ENCODE data around the gene ITK.
"Not testable (repeated sequence)": the region's sequence is repeated elsewhere in the genome, so short reads cannot be mapped to it uniquely, and the experiment has no call there.

ITK gene

DNA sequence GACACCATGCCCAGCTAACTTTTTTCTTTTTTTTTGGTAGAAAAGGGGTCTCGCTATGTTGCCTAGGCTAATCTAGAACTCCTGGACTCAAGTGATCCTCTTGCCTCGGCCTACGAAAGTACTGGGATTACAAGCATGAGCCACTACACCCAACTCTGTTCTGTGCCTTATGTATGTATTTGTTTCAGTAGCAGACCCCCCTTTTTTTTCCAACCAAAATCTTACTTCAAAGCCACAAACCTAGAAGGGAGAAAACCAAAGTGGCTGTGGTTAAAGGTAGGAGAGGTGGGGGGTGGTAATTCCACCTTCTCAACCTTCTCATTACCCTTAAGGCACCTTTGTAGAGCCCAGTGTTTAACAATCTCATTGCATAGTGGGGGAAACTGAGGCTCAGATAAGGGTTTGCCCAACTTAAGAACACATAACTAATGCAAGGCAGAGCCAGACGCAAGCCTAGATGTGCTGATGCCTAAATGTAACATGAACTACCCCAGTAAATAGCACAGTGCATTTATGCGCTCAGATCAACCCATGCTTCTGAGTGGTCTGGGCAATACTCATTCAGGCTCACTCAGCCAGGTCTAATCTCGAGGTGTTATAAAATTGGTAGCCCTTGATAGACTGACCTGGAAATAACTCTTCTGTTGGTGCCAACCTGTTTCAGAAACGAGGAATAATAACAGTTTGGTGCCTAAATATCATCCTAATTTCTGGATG is 33.0 kb downstream of the ITK start:
- no peak for DNase-seq

DNA sequence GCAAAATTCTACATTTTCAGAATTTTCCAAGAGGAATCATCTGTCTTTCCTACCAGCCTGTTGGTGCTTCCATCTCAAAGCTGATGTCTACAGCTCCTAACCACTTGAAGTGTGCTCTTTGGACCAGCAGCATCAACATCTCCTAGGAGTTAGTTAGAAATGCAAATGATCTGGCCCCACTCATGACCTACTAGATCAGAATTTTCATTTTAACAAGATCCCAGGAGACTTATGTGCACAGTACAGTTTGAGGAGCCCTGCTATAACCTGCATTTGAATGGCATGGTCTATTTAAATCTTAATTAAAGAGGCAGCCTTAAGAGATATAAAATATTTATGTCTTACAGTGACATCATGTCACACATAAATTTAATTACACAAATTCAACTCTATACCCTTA is 33.8 kb downstream of the ITK start:
- DNase-seq = no peak

DNA sequence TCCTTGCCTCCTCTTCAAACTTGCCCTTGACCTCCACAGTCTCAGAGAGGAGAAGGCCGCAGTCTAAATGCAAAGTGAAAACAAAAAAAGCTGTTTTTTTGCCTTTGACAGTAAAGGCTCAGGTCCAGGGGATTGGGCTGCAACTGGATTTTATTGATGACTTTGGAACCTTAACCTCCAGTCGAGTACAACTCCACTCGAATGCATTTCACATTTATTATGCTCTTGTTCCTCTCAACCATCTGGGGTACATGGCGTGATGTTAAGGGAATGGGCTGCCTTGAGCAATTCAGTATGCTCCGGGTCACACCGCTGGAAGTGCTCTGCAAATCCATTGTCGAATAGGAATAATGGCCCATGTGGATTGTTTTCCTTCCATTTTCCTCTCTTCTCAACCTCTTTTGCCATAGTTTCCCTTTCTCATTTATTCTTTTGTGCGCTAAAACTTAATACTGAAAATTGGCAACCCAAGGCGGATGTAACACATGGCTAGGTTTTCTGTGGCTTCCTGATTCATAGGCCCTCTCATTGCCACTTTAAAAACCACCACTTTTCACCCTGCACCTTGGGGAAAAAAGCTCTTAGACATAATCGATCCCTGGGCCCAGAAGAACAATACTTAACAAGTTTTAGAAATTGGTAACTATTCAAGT is 34.3 kb downstream of the ITK start:
- no peak for DNase-seq

DNA sequence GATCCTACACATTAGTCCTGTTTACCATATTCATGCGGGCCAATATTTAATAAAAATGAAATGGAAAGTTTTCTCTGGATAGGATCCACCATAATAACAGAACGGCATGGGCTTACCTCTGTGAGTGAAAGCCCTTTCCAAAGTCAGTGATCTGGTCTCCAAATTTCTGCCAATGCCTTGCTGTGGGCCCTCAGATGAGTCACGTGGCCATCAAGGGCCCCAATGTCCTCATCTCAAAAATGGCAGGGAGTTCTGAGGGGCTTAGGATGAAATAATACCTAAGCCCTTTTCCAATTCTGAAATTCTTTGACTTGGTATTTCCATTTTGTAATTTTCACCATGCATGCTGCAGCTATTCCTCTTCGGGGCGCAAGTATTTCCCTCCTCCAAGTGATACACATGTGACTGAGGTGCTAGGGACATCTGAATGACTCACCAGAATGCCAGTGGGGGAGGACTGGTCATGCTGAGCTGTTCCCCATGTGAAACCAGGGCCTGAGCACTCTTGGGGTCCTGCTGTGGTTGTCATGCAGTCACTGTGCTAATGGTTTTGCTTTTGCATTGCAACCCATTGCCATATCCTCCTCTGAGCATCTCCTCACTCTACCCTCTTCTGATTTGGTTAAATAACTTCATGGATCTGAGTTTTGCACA is 35.0 kb downstream of the ITK start:
- peak in 1 of 2 experiments; percentile 62 for DNase-seq

DNA sequence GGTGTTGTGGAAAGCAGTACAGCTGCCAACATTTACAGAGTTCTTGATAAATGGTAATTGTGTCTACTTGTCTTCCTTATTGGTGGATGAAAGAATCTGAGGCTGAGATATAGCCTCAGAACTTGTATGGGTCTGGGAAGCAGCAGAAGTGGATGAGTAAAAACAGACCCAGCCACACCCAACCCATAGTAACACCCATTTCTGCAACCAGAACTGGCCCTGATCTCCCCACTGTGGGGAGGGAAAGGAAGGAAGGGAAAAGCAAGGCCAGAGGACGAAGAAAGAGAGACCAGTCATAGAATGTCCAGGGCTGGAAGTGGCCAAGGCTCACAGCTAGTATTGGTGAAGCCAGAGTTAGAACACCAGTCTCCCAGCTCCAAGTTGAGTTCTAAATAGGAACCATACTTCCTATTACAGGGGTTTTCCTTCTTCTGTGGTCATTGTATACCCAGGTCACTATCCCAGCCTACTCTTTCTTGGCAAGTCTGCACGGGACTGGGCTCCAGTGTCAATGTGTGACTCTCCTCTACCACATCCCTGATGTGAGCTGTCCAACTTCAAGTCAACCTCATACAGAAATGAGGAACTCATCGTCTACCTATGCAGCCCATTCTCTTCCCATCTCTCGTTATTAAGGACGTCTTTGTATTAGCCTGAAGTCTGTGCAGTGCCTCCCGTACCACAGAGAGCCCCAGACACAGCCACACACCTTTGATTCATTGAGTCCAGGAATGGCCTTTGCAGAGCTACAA is 35.9 kb downstream of the ITK start:
- no peak for DNase-seq

DNA sequence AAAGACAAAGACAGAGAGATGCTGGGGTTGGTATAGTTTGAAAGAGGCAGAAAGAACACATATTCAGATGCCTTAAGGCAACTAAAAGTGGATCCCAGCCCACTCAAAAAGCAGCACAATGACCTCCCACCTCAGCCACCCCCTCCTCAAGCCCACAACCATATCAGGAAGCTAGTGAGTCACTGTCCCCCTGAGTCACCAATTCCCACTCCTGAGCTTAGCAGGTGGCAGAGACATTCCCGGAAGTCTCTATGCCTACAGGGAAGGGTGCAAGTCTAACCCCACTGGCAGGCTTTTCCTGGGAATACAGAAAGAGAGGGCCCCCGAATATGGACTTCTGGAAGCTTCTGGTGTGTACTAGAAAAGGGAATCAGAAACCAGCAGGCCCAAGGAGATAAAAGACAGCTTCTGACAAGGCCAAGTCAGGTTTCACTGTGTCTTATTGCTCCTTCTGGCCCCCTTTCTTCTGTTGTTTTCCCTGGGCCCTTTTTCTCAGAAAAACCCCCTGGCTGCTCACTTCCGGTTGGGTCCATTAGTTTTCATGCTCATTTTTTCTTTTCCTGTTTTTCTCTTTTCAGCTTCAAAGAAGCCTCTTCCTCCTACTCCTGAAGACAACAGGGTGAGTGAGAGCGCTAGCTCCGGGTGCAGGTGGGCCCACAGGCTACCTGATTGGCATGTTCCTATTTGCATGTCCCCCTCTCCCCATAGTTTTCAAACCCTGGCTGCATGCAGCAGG is 36.8 kb downstream of the ITK start:
- DNase-seq = peak; percentile 70 to 72

DNA sequence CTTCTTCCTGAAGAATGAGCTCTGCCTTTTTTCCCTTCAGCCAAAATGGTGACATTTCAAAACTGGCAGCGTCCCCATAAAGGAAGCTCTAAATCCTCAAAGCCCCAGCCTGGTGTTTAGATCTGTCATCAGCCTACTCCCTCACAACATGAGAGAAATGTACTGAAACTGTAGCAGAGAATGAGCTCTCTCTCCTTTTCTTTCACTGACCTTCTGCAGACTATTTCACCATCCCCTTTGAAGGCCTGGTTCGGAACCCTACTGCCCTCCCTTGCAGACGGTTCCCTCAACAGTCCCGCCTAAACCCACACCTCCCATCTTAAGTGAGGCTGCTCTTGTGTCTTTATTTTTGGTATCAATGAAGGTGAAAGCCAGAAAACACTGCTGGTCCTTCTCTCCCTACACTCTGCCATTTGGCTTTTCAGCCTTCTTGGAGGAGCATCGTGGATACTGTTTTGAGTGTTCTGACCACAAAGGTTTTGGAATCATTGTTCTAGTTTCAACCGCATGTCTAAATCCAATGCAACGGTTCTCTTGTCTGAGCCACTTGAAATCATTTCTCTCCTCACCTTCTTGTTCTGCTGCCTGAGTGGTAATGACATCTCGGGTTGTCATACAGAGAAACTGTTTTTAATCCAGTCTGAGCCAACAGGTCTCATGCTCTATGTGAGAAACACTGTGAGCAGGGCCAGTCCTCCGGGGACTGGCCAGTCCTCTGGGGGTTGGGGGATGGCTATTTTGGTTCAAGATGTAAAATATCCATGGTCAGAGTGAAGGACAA is 39.0 kb downstream of the ITK start:
- peak; percentile 75 to 77 for DNase-seq

DNA sequence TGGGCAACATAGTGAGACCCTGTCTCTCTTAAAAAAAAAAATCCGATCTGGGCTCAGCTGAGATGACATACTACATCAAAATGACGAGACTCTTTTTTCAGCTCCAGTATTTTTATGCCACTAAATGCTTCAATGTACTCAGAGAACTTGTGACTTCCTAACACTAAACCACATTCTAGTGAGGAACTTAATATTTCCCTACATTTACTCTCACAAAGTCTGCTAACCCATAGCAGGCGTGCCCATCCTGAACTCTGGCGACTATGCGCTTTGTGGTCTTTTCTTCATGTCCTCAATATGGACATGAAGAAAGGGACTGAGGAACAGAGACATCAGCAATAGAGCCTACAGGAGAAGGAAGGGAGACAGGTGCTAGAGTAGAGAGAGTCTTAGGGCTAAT is 41.3 kb downstream of the ITK start:
- no peak for DNase-seq

DNA sequence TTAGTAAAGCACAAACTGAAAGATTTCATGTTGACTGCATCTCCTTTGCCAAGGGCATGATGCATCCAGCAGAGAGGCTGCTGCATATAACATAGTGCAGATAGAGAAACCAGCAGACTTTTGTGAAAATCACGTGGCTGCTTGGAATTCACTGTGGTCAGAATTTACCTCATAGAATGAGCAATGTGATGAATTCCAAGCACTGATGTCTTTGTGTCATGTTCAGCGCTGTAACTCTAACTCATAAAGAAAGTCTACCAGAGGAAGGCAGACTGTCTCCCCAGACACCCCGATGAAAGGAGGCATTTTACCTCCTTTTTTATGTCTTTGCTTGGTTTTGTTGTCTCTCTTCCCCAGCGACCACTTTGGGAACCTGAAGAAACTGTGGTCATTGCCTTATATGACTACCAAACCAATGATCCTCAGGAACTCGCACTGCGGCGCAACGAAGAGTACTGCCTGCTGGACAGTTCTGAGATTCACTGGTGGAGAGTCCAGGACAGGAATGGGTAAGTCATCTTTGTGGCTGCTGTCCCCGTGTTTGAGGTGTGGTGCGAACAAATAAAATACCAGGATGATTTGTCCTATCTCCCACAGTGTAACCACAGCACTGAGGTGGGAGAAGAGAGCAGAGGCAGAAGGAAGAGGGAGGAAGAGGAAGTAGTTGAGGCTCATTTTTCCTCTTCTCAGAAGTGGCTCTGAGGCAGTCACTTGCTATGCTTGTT is 42.0 kb downstream of the ITK start:
- DNase-seq = peak; percentile 82 to 84

DNA sequence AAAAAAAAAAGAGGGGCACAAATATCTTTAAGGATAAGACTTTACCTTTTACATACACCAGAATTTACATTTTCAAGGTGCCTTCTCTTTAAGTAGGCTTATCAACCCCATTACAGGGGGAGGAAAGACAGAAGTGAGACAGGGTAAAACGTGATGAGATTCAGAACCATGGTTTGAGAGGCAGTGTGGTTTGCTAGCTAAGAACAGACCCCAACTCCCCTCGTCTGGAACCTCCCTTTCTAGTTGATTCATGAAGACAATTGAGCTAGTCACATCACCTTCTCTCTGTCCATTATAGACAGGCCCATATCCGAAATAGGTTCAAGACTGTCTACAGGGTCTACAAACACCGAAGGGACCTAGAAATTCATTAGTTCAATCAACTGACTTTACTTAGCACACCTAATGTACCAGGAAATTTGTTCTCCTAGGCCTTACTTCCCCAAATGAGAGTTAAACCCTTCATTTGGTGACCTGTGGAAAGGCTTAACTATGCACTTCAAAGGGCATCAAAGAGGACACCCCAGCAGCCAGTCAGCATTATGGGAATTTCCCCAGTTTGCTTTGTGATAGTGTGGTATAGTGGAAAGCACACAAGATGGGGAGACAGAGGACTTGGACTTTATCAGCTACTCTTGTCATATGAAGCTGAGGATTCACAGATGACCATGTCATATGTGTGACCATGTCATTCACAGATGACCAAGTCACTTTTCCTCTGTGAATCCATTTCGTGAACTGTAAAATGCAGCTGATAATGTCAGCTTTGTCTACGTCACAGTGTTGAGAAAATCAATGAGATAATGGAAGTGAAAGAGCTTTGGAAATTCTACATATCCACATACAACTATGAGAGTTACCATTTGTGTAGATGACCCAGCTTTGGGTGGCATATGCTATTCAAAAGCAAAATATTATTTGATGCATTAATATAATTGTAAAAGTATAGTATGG is 45.1 kb downstream of the ITK start:
- no peak for DNase-seq

DNA sequence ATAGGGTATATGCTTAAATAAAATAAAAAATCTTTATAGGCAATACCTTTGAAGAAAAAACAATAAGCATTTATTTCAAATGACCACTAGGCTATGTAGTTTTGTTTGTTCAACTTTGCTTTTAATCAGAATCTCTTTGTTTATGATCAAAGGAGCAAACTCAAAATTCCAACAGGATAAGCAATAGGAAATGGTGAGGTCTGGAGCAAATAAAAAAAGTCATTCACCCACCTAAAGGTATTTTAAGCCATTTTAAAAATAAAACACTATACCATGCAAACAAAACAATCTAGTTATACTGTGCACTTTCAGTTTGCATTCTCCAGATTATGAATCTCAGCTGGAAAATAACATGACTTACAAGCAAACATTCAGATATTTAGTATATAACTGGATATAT is 50.0 kb downstream of the ITK start:
- DNase-seq = no peak

DNA sequence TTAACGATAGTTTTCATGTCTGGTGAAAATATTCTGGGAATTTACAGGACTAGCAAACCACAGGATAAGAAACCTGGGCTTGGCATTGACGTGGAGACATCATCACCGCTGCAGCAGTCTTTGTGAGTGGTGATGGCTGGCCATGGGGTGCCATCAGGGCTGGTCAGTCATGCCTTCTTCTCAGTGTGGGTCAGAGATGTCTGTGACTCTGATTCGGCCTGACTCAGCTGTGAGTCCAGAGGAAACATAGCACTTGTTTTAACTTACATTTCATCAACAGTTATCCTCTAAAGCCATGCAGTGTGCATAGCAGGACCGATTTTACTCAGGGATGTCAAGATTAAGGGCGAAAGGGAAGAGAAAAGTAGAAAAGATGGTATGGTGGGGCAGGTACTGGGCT is 52.1 kb downstream of the ITK start:
- DNase-seq = no peak

DNA sequence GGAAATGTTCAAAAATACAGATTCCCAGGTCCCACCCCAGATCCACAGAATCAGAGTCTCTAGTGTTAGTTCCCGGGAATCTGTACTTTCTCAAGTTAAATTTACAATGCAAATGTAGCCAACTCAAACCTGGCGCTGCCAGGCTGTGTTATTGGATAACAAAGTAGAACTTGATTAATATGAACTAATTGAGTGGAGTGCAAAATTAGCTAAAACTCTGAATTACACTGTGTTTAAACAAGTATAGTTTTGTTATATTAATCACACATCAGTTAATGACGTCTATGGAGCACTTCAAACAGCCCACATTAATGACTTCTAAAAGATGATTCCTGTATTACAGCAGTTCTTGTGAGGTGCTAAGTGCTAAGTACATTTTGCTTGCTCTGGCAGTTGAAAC is 52.9 kb downstream of the ITK start:
- no peak for DNase-seq

DNA sequence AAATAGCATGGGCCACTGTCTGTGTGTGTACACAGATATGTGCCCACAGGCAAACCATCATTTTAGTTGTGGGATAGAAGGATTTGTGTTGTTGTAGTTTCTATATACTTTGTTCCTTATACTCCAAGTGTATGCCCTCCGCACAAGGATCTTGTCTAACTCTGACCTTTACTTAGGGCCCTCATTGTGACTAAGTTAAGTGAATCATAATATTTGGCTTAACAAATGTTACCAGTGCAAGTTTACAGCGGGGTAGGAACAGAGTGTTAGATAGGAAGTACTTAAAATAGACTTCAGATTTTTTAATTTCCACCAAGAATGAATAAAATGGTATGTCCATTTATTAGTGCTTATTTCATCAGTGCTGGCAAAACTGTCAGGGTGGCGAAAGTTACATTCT is 55.8 kb downstream of the ITK start:
- no peak for DNase-seq

DNA sequence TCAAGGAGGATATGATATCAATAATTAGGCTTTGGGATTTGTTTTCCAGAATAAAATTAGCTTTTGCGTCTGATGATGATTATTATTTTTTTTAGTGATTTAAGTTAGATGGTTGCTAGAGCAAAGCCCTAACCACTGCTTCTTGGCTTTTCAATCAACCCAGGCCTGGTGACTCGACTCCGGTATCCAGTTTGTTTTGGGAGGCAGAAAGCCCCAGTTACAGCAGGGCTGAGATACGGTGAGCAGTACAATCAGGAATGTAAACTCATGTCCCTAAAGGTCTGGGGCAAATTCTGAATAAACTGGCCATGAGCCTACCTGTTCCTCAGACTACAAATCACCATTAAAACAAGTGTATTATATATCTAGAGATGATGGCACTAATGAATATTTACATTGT is 60.8 kb downstream of the ITK start:
- no peak for DNase-seq

DNA sequence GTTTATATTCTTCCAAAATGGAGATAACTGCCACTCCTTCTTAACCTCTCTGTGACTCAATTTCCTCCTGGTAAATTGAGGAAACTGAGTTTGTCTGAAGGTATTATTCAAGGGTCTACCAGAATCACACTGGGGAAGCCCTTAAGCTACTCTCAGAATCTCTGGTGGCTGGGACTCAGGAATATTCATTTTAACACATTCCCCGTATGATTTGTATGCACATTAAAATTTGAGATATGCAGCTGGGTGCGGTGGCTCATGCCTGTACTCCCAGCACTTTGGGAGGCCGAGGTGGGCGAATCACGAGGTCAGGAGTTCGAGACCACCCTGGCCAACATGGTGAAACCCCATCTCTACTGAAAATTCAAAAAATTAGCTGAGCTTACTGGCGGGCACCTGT is 64.1 kb downstream of the ITK start:
- not testable (repeated sequence) for DNase-seq

DNA sequence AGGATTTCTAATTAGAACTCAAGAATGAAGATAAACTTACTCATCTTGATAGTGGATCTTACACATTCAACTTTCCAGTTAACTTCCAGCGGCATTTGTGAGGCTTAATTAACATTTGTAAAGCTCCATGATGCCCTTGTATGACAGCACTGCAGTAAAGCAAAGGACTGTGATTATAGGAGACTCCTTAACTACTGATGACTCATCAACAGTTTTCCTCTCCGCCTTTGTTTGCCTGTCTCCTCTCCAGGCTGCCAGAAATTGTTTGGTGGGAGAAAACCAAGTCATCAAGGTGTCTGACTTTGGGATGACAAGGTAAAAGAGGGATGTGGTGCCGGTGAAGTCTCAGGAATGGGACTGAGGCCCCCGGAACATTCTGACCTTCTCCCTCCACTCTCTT is 64.8 kb downstream of the ITK start:
- DNase-seq = no peak

DNA sequence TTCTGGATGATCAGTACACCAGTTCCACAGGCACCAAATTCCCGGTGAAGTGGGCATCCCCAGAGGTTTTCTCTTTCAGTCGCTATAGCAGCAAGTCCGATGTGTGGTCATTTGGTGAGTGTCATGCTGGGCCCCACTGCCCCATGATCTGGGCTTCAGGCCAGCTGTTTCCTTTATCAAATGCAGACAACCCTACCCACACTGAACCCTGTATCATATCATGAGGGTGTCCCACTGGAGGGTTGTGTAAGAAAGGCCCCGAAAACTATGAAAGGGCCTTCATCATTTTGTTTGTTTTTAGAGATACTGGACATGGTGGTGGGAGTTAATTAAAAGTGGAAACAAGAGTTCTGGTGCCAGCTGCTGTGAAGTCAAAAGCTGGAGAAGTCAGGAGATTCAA is 65.2 kb downstream of the ITK start:
- DNase-seq = no peak

DNA sequence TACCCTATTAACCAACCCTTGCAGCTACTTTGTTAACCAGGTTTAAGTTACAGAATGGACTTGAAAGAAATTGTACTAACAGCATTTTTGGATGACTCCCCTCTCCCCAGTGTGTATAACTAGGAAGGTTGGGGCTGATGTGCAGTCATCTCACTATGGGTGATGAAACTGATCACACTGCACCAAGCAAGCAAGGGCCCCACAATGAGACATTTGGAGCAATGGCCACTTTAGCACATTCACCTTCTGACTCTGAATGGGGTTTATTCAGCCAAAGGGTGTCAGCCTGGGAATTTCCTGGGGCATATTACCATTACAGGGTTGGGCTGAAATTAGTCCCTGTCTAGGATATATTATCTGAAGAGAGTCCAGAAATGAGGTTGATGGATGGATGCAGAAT is 66.6 kb downstream of the ITK start:
- peak; percentile 61 to 62 for DNase-seq

DNA sequence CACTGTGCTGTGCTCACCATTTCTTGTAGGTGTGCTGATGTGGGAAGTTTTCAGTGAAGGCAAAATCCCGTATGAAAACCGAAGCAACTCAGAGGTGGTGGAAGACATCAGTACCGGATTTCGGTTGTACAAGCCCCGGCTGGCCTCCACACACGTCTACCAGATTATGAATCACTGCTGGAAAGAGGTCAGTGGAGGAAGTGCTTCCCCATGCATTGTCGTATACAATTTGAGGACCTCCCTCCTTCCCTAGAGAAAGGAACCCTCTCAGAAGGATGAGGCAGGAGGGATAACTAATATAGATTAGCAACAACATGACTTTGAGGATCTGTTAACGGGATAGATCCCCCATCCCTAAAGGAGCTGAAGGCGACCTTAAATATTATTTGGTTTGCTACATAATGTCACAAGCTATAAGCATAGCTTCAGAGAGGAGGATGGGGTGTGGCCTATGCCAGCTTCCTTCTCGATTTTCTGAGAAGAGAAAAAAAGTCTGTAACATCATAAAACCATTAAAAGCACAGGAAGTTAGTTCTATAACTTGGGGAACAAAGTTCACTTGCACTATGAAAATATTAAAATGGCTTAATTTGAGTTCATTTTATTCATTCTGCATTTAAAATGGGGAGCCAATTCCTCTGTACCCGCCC is 68.3 kb downstream of the ITK start:
- peak; percentile 52 to 55 for DNase-seq
